ENCODE data around the gene TNS1.

The TNS1 gene

GRCh38 chr2:217859926-217860325, 142.9 kb downstream of the TNS1 start:
- Histone ChIP-seq H3K9me3 (ENCODE audit: insufficient read depth, low read depth, low read length) (no peaks in the 10 kb centered on the region), H3K9ac (ENCODE audit: low read depth, low read length) (no peak overlapping the region), H3K4me1 (ENCODE audit: insufficient read depth, low read length) (no peaks in the 10 kb centered on the region; the same call in none of the 2 replicates), H3K4me3 (ENCODE audit: low read length) (no peak overlapping the region), H3K27me3 (ENCODE audit: insufficient read depth, low read length) (peaks cover 3% of the 10 kb centered on the region; the same call in 1 of the 2 replicates), H3K36me3 (ENCODE audit: insufficient read depth, low read length) (no peaks in the 10 kb centered on the region), H3K27ac (ENCODE audit: low read depth, low read length) (no peak overlapping the region)
- 77% methylated on average over 5 of the region's 5 CpGs for WGBS

GRCh38 chr2:217858519-217859491, 144.0 kb downstream of the TNS1 start:
- H3K4me1 ChIP-seq (ENCODE audit: insufficient read depth, low read length): no peaks in the 10 kb centered on the region; the same call in none of the 2 replicates
- WGBS: 67% methylated on average over 11 of the region's 11 CpGs
- no peaks in the 10 kb centered on the region for H3K36me3 ChIP-seq (ENCODE audit: insufficient read depth, low read length)
- no peaks in the 10 kb centered on the region for H3K9me3 ChIP-seq (ENCODE audit: insufficient read depth, low read depth, low read length)
- no peak overlapping the region for H3K9ac ChIP-seq (ENCODE audit: low read depth, low read length)
- H3K4me3 ChIP-seq (ENCODE audit: low read length): no peak overlapping the region
- peaks cover 3% of the 10 kb centered on the region; the same call in 1 of the 2 replicates for H3K27me3 ChIP-seq (ENCODE audit: insufficient read depth, low read length)
- H3K27ac ChIP-seq (ENCODE audit: low read depth, low read length): no peak overlapping the region

- peaks cover 3% of the 10 kb centered on the region; the same call in 1 of the 2 replicates for H3K27me3 ChIP-seq (ENCODE audit: insufficient read depth, low read length)
- WGBS: 85% methylated on average over 20 of the region's 20 CpGs
- no peaks in the 10 kb centered on the region for H3K36me3 ChIP-seq (ENCODE audit: insufficient read depth, low read length)
- H3K27ac ChIP-seq (ENCODE audit: low read depth, low read length): no peak overlapping the region
- no peaks in the 10 kb centered on the region for H3K9me3 ChIP-seq (ENCODE audit: insufficient read depth, low read depth, low read length)
- no peak overlapping the region for H3K9ac ChIP-seq (ENCODE audit: low read depth, low read length)
- H3K4me1 ChIP-seq (ENCODE audit: insufficient read depth, low read length): no peaks in the 10 kb centered on the region; the same call in none of the 2 replicates
- no peak overlapping the region for H3K4me3 ChIP-seq (ENCODE audit: low read length)
Measured at GRCh38 chr2:217857624-217858506, 144.9 kb downstream of the TNS1 start.

- Histone ChIP-seq H3K27me3 (ENCODE audit: insufficient read depth, low read length) (peaks cover 3% of the 10 kb centered on the region; the same call in 1 of the 2 replicates), H3K9me3 (ENCODE audit: insufficient read depth, low read depth, low read length) (no peaks in the 10 kb centered on the region), H3K9ac (ENCODE audit: low read depth, low read length) (no peak overlapping the region), H3K4me1 (ENCODE audit: insufficient read depth, low read length) (no peaks in the 10 kb centered on the region; the same call in none of the 2 replicates), H3K4me3 (ENCODE audit: low read length) (no peak overlapping the region), H3K36me3 (ENCODE audit: insufficient read depth, low read length) (no peaks in the 10 kb centered on the region), H3K27ac (ENCODE audit: low read depth, low read length) (no peak overlapping the region)
- 49% methylated on average over 4 of the region's 4 CpGs for WGBS
Measured at GRCh38 chr2:217856871-217857270, 145.9 kb downstream of the TNS1 start.

- Histone ChIP-seq H3K27me3 (ENCODE audit: insufficient read depth, low read length) (peaks cover 3% of the 10 kb centered on the region; the same call in 1 of the 2 replicates), H3K4me1 (ENCODE audit: insufficient read depth, low read length) (no peaks in the 10 kb centered on the region; the same call in none of the 2 replicates), H3K9me3 (ENCODE audit: insufficient read depth, low read depth, low read length) (no peaks in the 10 kb centered on the region), H3K9ac (ENCODE audit: low read depth, low read length) (no peak overlapping the region), H3K27ac (ENCODE audit: low read depth, low read length) (no peak overlapping the region), H3K4me3 (ENCODE audit: low read length) (no peak overlapping the region), H3K36me3 (ENCODE audit: insufficient read depth, low read length) (no peaks in the 10 kb centered on the region)
- WGBS: 91% methylated on average over 6 of the region's 6 CpGs
Measured at GRCh38 chr2:217856159-217856558, 146.6 kb downstream of the TNS1 start.

GRCh38 chr2:217854684-217855420, 147.9 kb downstream of the TNS1 start:
- WGBS: 81% methylated on average over 7 of the region's 7 CpGs
- Histone ChIP-seq H3K9ac (ENCODE audit: low read depth, low read length) (no peak overlapping the region), H3K4me3 (ENCODE audit: low read length) (no peak overlapping the region), H3K4me1 (ENCODE audit: insufficient read depth, low read length) (no peaks in the 10 kb centered on the region; the same call in none of the 2 replicates), H3K9me3 (ENCODE audit: insufficient read depth, low read depth, low read length) (no peaks in the 10 kb centered on the region), H3K27me3 (ENCODE audit: insufficient read depth, low read length) (peaks cover 3% of the 10 kb centered on the region; the same call in 1 of the 2 replicates), H3K36me3 (ENCODE audit: insufficient read depth, low read length) (no peaks in the 10 kb centered on the region), H3K27ac (ENCODE audit: low read depth, low read length) (no peak overlapping the region)

- Histone ChIP-seq H3K36me3 (ENCODE audit: insufficient read depth, low read length) (no peaks in the 10 kb centered on the region), H3K9ac (ENCODE audit: low read depth, low read length) (no peak overlapping the region), H3K4me1 (ENCODE audit: insufficient read depth, low read length) (no peaks in the 10 kb centered on the region; the same call in 1 of the 2 replicates), H3K27ac (ENCODE audit: low read depth, low read length) (no peak overlapping the region), H3K9me3 (ENCODE audit: insufficient read depth, low read depth, low read length) (no peaks in the 10 kb centered on the region), H3K4me3 (ENCODE audit: low read length) (no peak overlapping the region), H3K27me3 (ENCODE audit: insufficient read depth, low read length) (peaks cover 3% of the 10 kb centered on the region; the same call in 1 of the 2 replicates)
- WGBS: 95% methylated on average over 3 of the region's 3 CpGs
Measured at GRCh38 chr2:217853961-217854360, 148.8 kb downstream of the TNS1 start.

- Histone ChIP-seq H3K4me1 (ENCODE audit: insufficient read depth, low read length) (no peaks in the 10 kb centered on the region; the same call in 1 of the 2 replicates), H3K27me3 (ENCODE audit: insufficient read depth, low read length) (peaks cover 3% of the 10 kb centered on the region; the same call in 1 of the 2 replicates), H3K9ac (ENCODE audit: low read depth, low read length) (no peak overlapping the region), H3K4me3 (ENCODE audit: low read length) (no peak overlapping the region), H3K9me3 (ENCODE audit: insufficient read depth, low read depth, low read length) (no peaks in the 10 kb centered on the region), H3K36me3 (ENCODE audit: insufficient read depth, low read length) (no peaks in the 10 kb centered on the region), H3K27ac (ENCODE audit: low read depth, low read length) (no peak overlapping the region)
- WGBS: 80% methylated on average over 6 of the region's 6 CpGs
Measured at GRCh38 chr2:217853301-217853881, 149.4 kb downstream of the TNS1 start.

GRCh38 chr2:217852555-217853211, 150.1 kb downstream of the TNS1 start:
- H3K4me1 ChIP-seq (ENCODE audit: insufficient read depth, low read length): no peaks in the 10 kb centered on the region; the same call in 1 of the 2 replicates
- no peaks in the 10 kb centered on the region for H3K9me3 ChIP-seq (ENCODE audit: insufficient read depth, low read depth, low read length)
- WGBS: 88% methylated on average over 9 of the region's 9 CpGs
- no peaks in the 10 kb centered on the region for H3K36me3 ChIP-seq (ENCODE audit: insufficient read depth, low read length)
- H3K9ac ChIP-seq (ENCODE audit: low read depth, low read length): no peak overlapping the region
- H3K27ac ChIP-seq (ENCODE audit: low read depth, low read length): no peak overlapping the region
- peaks cover 3% of the 10 kb centered on the region; the same call in 1 of the 2 replicates for H3K27me3 ChIP-seq (ENCODE audit: insufficient read depth, low read length)
- no peak overlapping the region for H3K4me3 ChIP-seq (ENCODE audit: low read length)
